ENCODE measurements around the gene RAB31.

Gene RAB31

GRCh38 chr18:9679125-9679524 is 29.0 kb upstream of the RAB31 start:
- TF ChIP-seq TAF1 (IDR thresholded peaks at IDR 0.05; ENCODE audit: low read depth, low read length) (no peak), SPI1 (IDR thresholded peaks at IDR 0.05; ENCODE audit: low read depth, low read length) (no peak), POU2F2 (IDR thresholded peaks at IDR 0.05; ENCODE audit: low read depth, low read length) (no peak), PAX5 (IDR thresholded peaks at IDR 0.05; ENCODE audit: insufficient read depth, low read length, severe bottlenecking) (no peak), POLR2A (IDR thresholded peaks at IDR 0.05; ENCODE audit: low read depth, low read length) (no peak), POLR2AphosphoS5 (IDR thresholded peaks at IDR 0.05; ENCODE audit: low read depth, low read length) (no peak)
- FAIRE-seq = no peak
- DNase-seq (ENCODE audit: insufficient read length, low spot score) = no peak

- DNase-seq (ENCODE audit: insufficient read length, low spot score) (no peak), FAIRE-seq (no peak)
- TF ChIP-seq POU2F2 (IDR thresholded peaks at IDR 0.05; ENCODE audit: low read depth, low read length) = no peak
- TF ChIP-seq SPI1 (IDR thresholded peaks at IDR 0.05; ENCODE audit: low read depth, low read length) = no peak
- TF ChIP-seq PAX5 (IDR thresholded peaks at IDR 0.05; ENCODE audit: insufficient read depth, low read length, severe bottlenecking) = no peak
- TF ChIP-seq POLR2AphosphoS5 (IDR thresholded peaks at IDR 0.05; ENCODE audit: low read depth, low read length) = no peak
- no peak for TF ChIP-seq TAF1 (IDR thresholded peaks at IDR 0.05; ENCODE audit: low read depth, low read length)
- no peak for TF ChIP-seq POLR2A (IDR thresholded peaks at IDR 0.05; ENCODE audit: low read depth, low read length)
Observed at GRCh38 chr18:9681217-9681616, 26.9 kb upstream of the RAB31 start.

- no peak for DNase-seq (ENCODE audit: insufficient read length, low spot score)
- FAIRE-seq = no peak
- TF ChIP-seq PAX5 (IDR thresholded peaks at IDR 0.05; ENCODE audit: insufficient read depth, low read length, severe bottlenecking) (no peak), POLR2AphosphoS5 (IDR thresholded peaks at IDR 0.05; ENCODE audit: low read depth, low read length) (no peak), TAF1 (IDR thresholded peaks at IDR 0.05; ENCODE audit: low read depth, low read length) (no peak), SPI1 (IDR thresholded peaks at IDR 0.05; ENCODE audit: low read depth, low read length) (no peak), POLR2A (IDR thresholded peaks at IDR 0.05; ENCODE audit: low read depth, low read length) (no peak), POU2F2 (IDR thresholded peaks at IDR 0.05; ENCODE audit: low read depth, low read length) (no peak)
Observed at GRCh38 chr18:9682572-9682971, 25.5 kb upstream of the RAB31 start.

- FAIRE-seq = no peak
- no peak for DNase-seq (ENCODE audit: insufficient read length, low spot score)
- no peak for TF ChIP-seq SPI1 (IDR thresholded peaks at IDR 0.05; ENCODE audit: low read depth, low read length)
- no peak for TF ChIP-seq POLR2A (IDR thresholded peaks at IDR 0.05; ENCODE audit: low read depth, low read length)
- TF ChIP-seq POU2F2 (IDR thresholded peaks at IDR 0.05; ENCODE audit: low read depth, low read length) = no peak
- no peak for TF ChIP-seq TAF1 (IDR thresholded peaks at IDR 0.05; ENCODE audit: low read depth, low read length)
- TF ChIP-seq PAX5 (IDR thresholded peaks at IDR 0.05; ENCODE audit: insufficient read depth, low read length, severe bottlenecking) = no peak
- TF ChIP-seq POLR2AphosphoS5 (IDR thresholded peaks at IDR 0.05; ENCODE audit: low read depth, low read length) = no peak
Observed at GRCh38 chr18:9683418-9684396, 24.4 kb upstream of the RAB31 start.

- no peak for TF ChIP-seq PAX5 (IDR thresholded peaks at IDR 0.05; ENCODE audit: insufficient read depth, low read length, severe bottlenecking)
- DNase-seq (ENCODE audit: insufficient read length, low spot score) = no peak
- FAIRE-seq = no peak
Observed at GRCh38 chr18:9684881-9685614, 23.1 kb upstream of the RAB31 start.

GRCh38 chr18:9685615-9685890 is 22.5 kb upstream of the RAB31 start:
- FAIRE-seq = no peak
- no peak for DNase-seq (ENCODE audit: insufficient read length, low spot score)
- TF ChIP-seq SPI1 (IDR thresholded peaks at IDR 0.05; ENCODE audit: low read depth, low read length) (no peak), POLR2A (IDR thresholded peaks at IDR 0.05; ENCODE audit: low read depth, low read length) (no peak), PAX5 (IDR thresholded peaks at IDR 0.05; ENCODE audit: insufficient read depth, low read length, severe bottlenecking) (no peak), POU2F2 (IDR thresholded peaks at IDR 0.05; ENCODE audit: low read depth, low read length) (no peak), POLR2AphosphoS5 (IDR thresholded peaks at IDR 0.05; ENCODE audit: low read depth, low read length) (no peak), TAF1 (IDR thresholded peaks at IDR 0.05; ENCODE audit: low read depth, low read length) (no peak)

GRCh38 chr18:9688036-9688741 is 19.9 kb upstream of the RAB31 start:
- no peak for DNase-seq (ENCODE audit: insufficient read length, low spot score)
- no peak for FAIRE-seq
- TF ChIP-seq TAF1 (IDR thresholded peaks at IDR 0.05; ENCODE audit: low read depth, low read length) (no peak), PAX5 (IDR thresholded peaks at IDR 0.05; ENCODE audit: insufficient read depth, low read length, severe bottlenecking) (no peak), POLR2A (IDR thresholded peaks at IDR 0.05; ENCODE audit: low read depth, low read length) (no peak), SPI1 (IDR thresholded peaks at IDR 0.05; ENCODE audit: low read depth, low read length) (no peak), POLR2AphosphoS5 (IDR thresholded peaks at IDR 0.05; ENCODE audit: low read depth, low read length) (no peak), POU2F2 (IDR thresholded peaks at IDR 0.05; ENCODE audit: low read depth, low read length) (no peak)

GRCh38 chr18:9689253-9689652 is 18.8 kb upstream of the RAB31 start:
- FAIRE-seq (no peak), DNase-seq (ENCODE audit: insufficient read length, low spot score) (no peak)
- TF ChIP-seq POLR2A (IDR thresholded peaks at IDR 0.05; ENCODE audit: low read depth, low read length) (no peak), TAF1 (IDR thresholded peaks at IDR 0.05; ENCODE audit: low read depth, low read length) (no peak), POU2F2 (IDR thresholded peaks at IDR 0.05; ENCODE audit: low read depth, low read length) (no peak), SPI1 (IDR thresholded peaks at IDR 0.05; ENCODE audit: low read depth, low read length) (no peak), POLR2AphosphoS5 (IDR thresholded peaks at IDR 0.05; ENCODE audit: low read depth, low read length) (no peak)

Measured in GM12891 (cell line).